Large intestine (tissue), 3 donors: ENCODE measurements around the gene DNAAF5. TPM values are rescaled to one million over a fixed set of nuclear protein-coding genes. Genes with fewer than 3 reads are reported as not detected.

Source experiments
- DNase-seq, 2 donors: peaks; one replicate each; pipeline versions ENCODE4 v3.0.0 to v3.0.0-alpha.2; 2013
- H3K27ac ChIP-seq: one replicate; pipeline ENCODE4 v1.5.1; 2013; ENCODE audit warnings: low read length
- H3K27me3 ChIP-seq: 2 replicates; pipeline ENCODE4 v1.6.1; 2013; ENCODE audit warnings: low read length; ENCODE audit not compliant: control insufficient read depth, insufficient read depth
- H3K36me3 ChIP-seq: 2 replicates; pipeline ENCODE4 v1.6.1; 2013; ENCODE audit warnings: low read length; ENCODE audit not compliant: control insufficient read depth, insufficient read depth
- H3K4me1 ChIP-seq: one replicate; pipeline ENCODE4 v1.6.1; 2013; ENCODE audit warnings: low read length; ENCODE audit not compliant: control insufficient read depth, insufficient read depth
- H3K4me3 ChIP-seq: one replicate; pipeline ENCODE4 v1.5.1; 2013; ENCODE audit warnings: low read length
- H3K9me3 ChIP-seq: one replicate; pipeline ENCODE4 v1.6.1; 2013; ENCODE audit warnings: mild to moderate bottlenecking, low read depth, low read length, moderate library complexity; ENCODE audit not compliant: control insufficient read depth
- WGBS: methylation state at CpG from one replicate; pipeline ENCODE4 v1.1.5; 2013; ENCODE audit warnings: low lambda C conversion rate; ENCODE audit not compliant: insufficient coverage; 5-methylcytosine and 5-hydroxymethylcytosine counted together
- polyA plus RNA-seq: library from polyadenylated mRNA; unstranded; fragments of 120-200 nt; gene quantifications from one replicate; pipeline ENCODE4 v1.2.1, GENCODE V29; 2013

Gene DNAAF5
- polyA plus RNA-seq, 1 donor: 26.8 TPM

GRCh38 chr7:706721-707120 lies 19.8 kb upstream of the DNAAF5 start:
- DNase-seq: no peak
- Histone ChIP-seq H3K36me3 (peaks cover 11% of the 10 kb centered on the region), H3K27me3 (no peaks in the 10 kb centered on the region), H3K4me3 (no peak overlapping the region), H3K9me3 (peaks cover 15% of the 10 kb centered on the region), H3K4me1 (no peaks in the 10 kb centered on the region), H3K27ac (no peak overlapping the region)
- no CpG with 5 or more reads among the region's 7 CpGs for WGBS

DNA sequence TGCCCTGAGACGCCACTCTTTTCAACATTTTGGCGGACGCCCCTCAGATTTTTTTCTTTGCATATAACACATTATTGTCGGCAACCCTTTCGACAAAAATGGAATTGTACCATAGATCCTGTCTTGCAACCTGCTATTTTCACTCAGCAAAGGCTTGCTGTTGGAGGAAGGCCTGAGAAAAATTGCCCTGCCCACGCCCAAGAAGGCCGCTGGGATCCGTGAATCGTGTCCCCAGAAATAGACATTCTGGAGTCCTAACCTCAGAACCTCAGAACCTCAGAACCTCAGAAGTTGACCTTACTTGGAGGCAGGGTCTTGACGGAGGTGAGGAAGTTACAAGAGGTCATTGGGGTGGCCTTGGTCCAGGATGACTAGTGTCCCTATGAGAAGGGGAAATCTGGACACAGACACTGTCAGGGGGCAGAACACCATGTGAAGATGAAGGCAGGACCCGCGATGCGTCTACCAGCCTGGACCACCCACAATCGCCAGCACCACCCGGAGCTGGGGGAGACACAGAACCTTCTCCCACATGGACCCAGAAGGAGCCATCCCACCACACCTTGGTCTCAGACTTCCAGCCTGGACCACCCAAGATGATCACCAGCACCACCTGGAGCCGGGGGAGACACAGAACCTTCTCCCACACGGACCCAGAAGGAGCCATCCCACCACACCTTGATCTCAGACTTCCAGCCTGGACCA lies 19.1 kb upstream of the DNAAF5 start:
- no peak for DNase-seq
- 86% methylated on average over 4 of the region's 17 CpGs for WGBS
- no peaks in the 10 kb centered on the region for H3K4me1 ChIP-seq
- no peak overlapping the region for H3K27ac ChIP-seq
- no peak overlapping the region for H3K4me3 ChIP-seq
- peaks cover 13% of the 10 kb centered on the region for H3K9me3 ChIP-seq
- H3K36me3 ChIP-seq: peaks cover 11% of the 10 kb centered on the region
- H3K27me3 ChIP-seq: no peaks in the 10 kb centered on the region

GRCh38 chr7:710161-710560 lies 16.3 kb upstream of the DNAAF5 start:
- no peak for DNase-seq
- Histone ChIP-seq H3K36me3 (peaks cover 9% of the 10 kb centered on the region), H3K27ac (no peak overlapping the region), H3K4me1 (peaks cover 3% of the 10 kb centered on the region), H3K9me3 (peaks cover 5% of the 10 kb centered on the region), H3K27me3 (no peaks in the 10 kb centered on the region), H3K4me3 (no peak overlapping the region)
- no CpG with 5 or more reads among the region's 14 CpGs for WGBS

DNA sequence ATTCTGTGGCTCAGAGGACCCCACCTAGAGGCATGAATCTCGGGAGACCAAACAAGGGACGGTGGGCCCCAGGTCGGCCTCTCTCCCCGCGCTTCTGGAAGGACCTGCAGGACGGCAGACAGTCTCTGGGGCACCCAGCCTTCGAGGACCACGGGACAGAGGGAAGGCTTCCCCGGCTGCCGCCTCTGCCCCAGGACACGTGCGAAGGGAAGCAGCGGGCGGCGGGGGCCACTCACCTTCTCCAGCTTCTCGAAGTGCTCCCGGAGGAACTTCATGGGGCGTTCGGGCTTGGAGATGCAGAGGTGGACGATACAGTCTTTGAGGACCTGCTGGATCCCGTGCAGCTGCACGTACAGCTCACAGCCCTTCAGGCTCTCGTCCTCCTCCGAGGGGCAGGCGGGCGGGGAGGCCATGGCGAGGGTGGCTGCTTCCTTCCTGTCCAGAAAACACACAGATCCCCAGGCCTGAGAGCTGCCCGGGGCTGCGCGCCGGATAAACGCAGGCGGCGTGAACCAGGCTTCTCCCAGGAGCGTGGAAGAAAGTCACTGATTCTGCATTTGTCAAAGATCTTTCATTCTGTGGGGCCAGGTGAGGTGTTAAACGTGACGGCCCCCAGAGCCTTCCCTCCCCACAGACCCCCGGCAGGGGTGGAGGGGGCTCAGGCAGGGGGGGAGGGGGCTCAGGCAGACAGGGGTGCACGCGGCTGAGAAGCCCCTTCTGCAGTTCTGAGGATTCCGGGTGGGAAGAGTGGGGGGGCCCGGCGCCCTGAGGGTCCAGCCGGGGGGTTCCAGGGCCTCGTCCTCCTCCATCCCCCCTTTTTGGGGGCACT lies 15.2 kb upstream of the DNAAF5 start:
- H3K36me3 ChIP-seq: peaks cover 9% of the 10 kb centered on the region
- no CpG with 5 or more reads among the region's 45 CpGs for WGBS
- peak overlapping the region; percentile 39 for H3K4me3 ChIP-seq
- no peak overlapping the region for H3K27ac ChIP-seq
- H3K27me3 ChIP-seq: no peaks in the 10 kb centered on the region
- peaks cover 5% of the 10 kb centered on the region for H3K9me3 ChIP-seq
- DNase-seq: no peak
- peaks cover 3% of the 10 kb centered on the region for H3K4me1 ChIP-seq

GRCh38 chr7:711922-712380 lies 14.5 kb upstream of the DNAAF5 start:
- no peaks in the 10 kb centered on the region for H3K27me3 ChIP-seq
- peaks cover 5% of the 10 kb centered on the region for H3K9me3 ChIP-seq
- peaks cover 9% of the 10 kb centered on the region for H3K36me3 ChIP-seq
- no CpG with 5 or more reads among the region's 44 CpGs for WGBS
- H3K4me3 ChIP-seq: peak overlapping the region; percentile 39
- H3K4me1 ChIP-seq: peaks cover 3% of the 10 kb centered on the region
- no peak overlapping the region for H3K27ac ChIP-seq
- DNase-seq: no peak

DNA sequence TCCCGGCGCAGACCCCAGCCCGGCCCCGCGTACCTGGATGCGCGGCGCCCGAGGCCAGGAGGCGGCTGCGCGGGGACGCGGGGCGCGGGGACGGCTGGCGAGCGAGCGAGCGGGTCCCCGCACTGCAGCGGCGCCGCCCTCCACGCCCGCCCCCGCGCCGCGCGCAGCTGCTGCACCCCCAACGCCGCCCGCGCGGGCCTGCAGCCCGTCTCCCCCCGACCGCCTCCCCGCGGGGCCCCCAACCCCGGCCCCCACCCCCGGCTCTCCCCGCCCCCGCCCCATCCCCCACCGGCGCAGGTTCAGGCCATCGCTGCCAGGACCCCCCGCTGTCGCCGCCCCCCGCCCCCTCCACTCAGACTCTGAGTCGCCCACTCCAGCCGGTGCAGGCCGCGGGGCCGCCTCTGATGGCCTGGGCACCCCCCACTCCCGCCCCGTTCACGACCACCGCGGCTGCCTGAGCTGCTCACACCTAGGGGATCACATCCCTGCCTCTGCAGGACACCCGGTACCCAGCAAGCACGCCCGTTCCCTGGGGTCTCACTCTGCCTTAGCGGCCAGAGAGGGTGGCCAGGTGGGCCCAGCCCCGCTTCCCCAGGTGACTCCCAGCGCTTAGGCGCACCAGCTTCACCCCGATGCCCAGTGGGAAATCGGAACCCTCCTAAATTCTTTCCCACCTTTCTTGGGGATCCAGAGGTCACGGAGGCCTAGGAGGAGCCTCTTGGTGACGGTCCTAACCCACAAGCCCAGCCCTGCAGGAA lies 13.9 kb upstream of the DNAAF5 start:
- no CpG with 5 or more reads among the region's 74 CpGs for WGBS
- no peaks in the 10 kb centered on the region for H3K27me3 ChIP-seq
- peaks cover 5% of the 10 kb centered on the region for H3K9me3 ChIP-seq
- DNase-seq: no peak
- H3K4me3 ChIP-seq: no peak overlapping the region
- H3K4me1 ChIP-seq: peaks cover 3% of the 10 kb centered on the region
- H3K27ac ChIP-seq: no peak overlapping the region
- H3K36me3 ChIP-seq: peaks cover 9% of the 10 kb centered on the region

- Histone ChIP-seq H3K4me3 (no peak overlapping the region), H3K4me1 (peaks cover 3% of the 10 kb centered on the region), H3K27me3 (no peaks in the 10 kb centered on the region), H3K27ac (no peak overlapping the region), H3K36me3 (peaks cover 9% of the 10 kb centered on the region), H3K9me3 (peaks cover 5% of the 10 kb centered on the region)
- no CpG with 5 or more reads among the region's 9 CpGs for WGBS
- DNase-seq: no peak
Observed at GRCh38 chr7:713139-713457, 13.4 kb upstream of the DNAAF5 start.

DNA sequence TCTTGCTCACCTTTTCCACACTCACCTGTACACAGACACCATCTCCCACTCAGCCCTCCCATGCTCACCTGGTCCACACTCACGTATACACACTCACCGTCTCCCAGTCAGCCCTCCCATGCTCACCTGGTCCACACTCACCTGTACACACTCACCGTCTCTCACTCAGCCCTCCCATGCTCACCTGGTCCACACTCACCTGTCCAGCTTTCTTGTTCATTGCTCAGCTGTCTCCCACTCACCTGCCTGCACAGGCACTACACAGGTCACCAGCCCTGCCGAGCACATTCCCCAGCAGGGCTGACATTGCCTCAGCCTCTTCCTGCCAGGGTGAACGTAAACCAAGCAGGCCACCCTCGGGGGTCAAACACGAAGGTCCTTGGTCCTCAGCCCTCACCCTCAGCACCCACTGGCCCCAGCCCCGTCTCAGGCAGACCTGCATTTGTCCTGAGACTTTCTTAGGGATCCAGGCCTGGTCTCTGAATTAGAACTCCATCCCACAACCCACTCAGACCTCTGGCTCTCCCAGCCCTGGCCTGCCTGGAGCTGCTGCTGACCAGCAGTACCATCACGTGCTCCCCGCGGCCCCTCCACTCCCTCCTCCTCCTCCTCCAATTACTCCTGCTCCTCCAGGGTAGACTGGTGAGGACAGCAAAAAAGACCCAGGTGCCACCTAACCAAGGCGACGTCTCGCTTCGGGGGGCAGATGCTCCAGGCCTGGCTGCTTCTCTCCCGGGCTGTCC lies 12.8 kb upstream of the DNAAF5 start:
- Histone ChIP-seq H3K27ac (no peak overlapping the region), H3K4me3 (no peak overlapping the region), H3K9me3 (peaks cover 5% of the 10 kb centered on the region), H3K4me1 (peaks cover 3% of the 10 kb centered on the region), H3K36me3 (peaks cover 9% of the 10 kb centered on the region), H3K27me3 (no peaks in the 10 kb centered on the region)
- WGBS: no CpG with 5 or more reads among the region's 16 CpGs
- DNase-seq: no peak

- peaks cover 9% of the 10 kb centered on the region for H3K36me3 ChIP-seq
- no CpG with 5 or more reads among the region's 13 CpGs for WGBS
- no peak overlapping the region for H3K27ac ChIP-seq
- H3K9me3 ChIP-seq: peaks cover 5% of the 10 kb centered on the region
- H3K4me1 ChIP-seq: peaks cover 3% of the 10 kb centered on the region
- H3K4me3 ChIP-seq: no peak overlapping the region
- H3K27me3 ChIP-seq: no peaks in the 10 kb centered on the region
- DNase-seq: no peak
Observed at GRCh38 chr7:714251-714671, 12.2 kb upstream of the DNAAF5 start.

GRCh38 chr7:716222-716621 lies 10.3 kb upstream of the DNAAF5 start:
- H3K9me3 ChIP-seq: peaks cover 4% of the 10 kb centered on the region
- no peak for DNase-seq
- peaks cover 3% of the 10 kb centered on the region for H3K4me1 ChIP-seq
- no CpG with 5 or more reads among the region's 10 CpGs for WGBS
- no peaks in the 10 kb centered on the region for H3K36me3 ChIP-seq
- no peak overlapping the region for H3K27ac ChIP-seq
- no peak overlapping the region for H3K4me3 ChIP-seq
- H3K27me3 ChIP-seq: no peaks in the 10 kb centered on the region
